GM19468 (cell line): ENCODE results near the gene PRKCSH.
"Not testable (repeated sequence)": the region's sequence is repeated elsewhere in the genome, so short reads cannot be mapped to it uniquely, and the experiment has no call there.

Experiments
- ATAC-seq: cut with Tn5 transposase; IDR thresholded peaks from one replicate; pipeline ENCODE4 v1.9.1; 2021; ENCODE audit warnings: mild to moderate bottlenecking, moderate library complexity, moderate number of reproducible peaks; ENCODE audit not compliant: unreplicated experiment; ENCODE audit errors: extremely low read depth

The PRKCSH gene

GRCh38 chr19:11435057-11435832 is at the start of gene PRKCSH, which contains the start of gene ODAD3:
Gene PRKCSH (plus strand): TSS chr19:11435635. CDS start chr19:11436118, 483 bp downstream.
Gene ODAD3 (minus strand): TSS chr19:11435121. CDS start chr19:11435016, 105 bp downstream.
- ATAC-seq = peak; percentile 82

- ATAC-seq = no peak
Observed at GRCh38 chr19:11387162-11388034, 48.0 kb upstream of the PRKCSH start.

GRCh38 chr19:11390359-11390758 is 45.1 kb upstream of the PRKCSH start:
- ATAC-seq = no peak

- no peak for ATAC-seq
Observed at GRCh38 chr19:11390933-11391680, 44.3 kb upstream of the PRKCSH start.

- ATAC-seq = no peak
Observed at GRCh38 chr19:11397089-11397610, 38.3 kb upstream of the PRKCSH start.

- ATAC-seq = no peak
Observed at GRCh38 chr19:11399667-11400066, 35.8 kb upstream of the PRKCSH start.

- ATAC-seq = no peak
Observed at GRCh38 chr19:11400798-11401197, 34.6 kb upstream of the PRKCSH start.

GRCh38 chr19:11401808-11402543 is 33.5 kb upstream of the PRKCSH start:
- no peak for ATAC-seq

GRCh38 chr19:11404588-11405222 is 30.7 kb upstream of the PRKCSH start:
- no peak for ATAC-seq

GRCh38 chr19:11405846-11406643 is 29.4 kb upstream of the PRKCSH start:
- no peak for ATAC-seq

GRCh38 chr19:11406703-11407236 is 28.7 kb upstream of the PRKCSH start:
- not testable (repeated sequence) for ATAC-seq

- ATAC-seq = no peak
Observed at GRCh38 chr19:11408591-11408990, 26.8 kb upstream of the PRKCSH start.

- ATAC-seq = no peak
Observed at GRCh38 chr19:11410682-11411081, 24.8 kb upstream of the PRKCSH start.

GRCh38 chr19:11414544-11414943 is 20.9 kb upstream of the PRKCSH start:
- ATAC-seq = no peak

- no peak for ATAC-seq
Observed at GRCh38 chr19:11416346-11417052, 18.9 kb upstream of the PRKCSH start.

GRCh38 chr19:11418094-11418548 is 17.3 kb upstream of the PRKCSH start:
- ATAC-seq = no peak
